DND-41 (cell line): Measurements from ENCODE around the gene POU6F2.

Experiments used
- CTCF ChIP-seq: IDR thresholded peaks from 2 replicates; pipeline ENCODE4 v1.5.1; 2012; ENCODE audit warnings: borderline replicate concordance, low read length, moderate library complexity, mild to moderate bottlenecking; ENCODE audit not compliant: poor library complexity, severe bottlenecking; ENCODE audit errors: extremely low read depth
- EZH2 ChIP-seq: IDR thresholded peaks from 3 replicates; pipeline ENCODE4 v1.6.1; 2012; ENCODE audit warnings: borderline replicate concordance, low read depth, mild to moderate bottlenecking, moderate library complexity, low read length, inconsistent platforms; ENCODE audit not compliant: severe bottlenecking

- TF ChIP-seq EZH2 (no peak), CTCF (no peak)
Measured at GRCh38 chr7:38951213-38951612, 26.5 kb upstream of the POU6F2 start.
